Activated CD4-positive, alpha-beta T cell treated with anti-CD3 and anti-CD28 coated beads for 48 hours (primary cell): ENCODE results near the gene RAD51B.
A peak's percentile ranks its signal among the peaks of the same experiment; 100 is the strongest.

ENCODE experiments used
- DNase-seq: peaks from one replicate; pipeline ENCODE4 v3.0.0-alpha.2; 2020

The RAD51B gene

DNA sequence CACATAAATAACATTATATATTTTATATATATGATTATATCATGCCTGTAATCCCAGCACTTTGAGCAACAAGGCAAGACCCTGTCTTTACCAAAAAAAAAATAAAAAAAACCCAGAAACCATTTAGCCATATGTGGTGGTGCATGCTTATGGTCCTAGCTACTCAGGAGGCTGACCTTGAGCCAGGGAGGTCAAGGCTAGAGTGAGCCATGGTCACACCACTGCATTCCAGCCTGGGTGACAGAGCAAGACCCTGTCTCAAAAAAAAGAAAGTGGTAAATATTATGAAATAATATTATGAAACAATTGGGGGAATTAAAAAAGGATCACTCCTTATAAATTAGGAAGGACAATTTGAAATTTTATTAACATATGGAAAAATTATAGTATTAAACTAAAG lies 16.0 kb downstream of the RAD51B start:
- no peak for DNase-seq

DNA sequence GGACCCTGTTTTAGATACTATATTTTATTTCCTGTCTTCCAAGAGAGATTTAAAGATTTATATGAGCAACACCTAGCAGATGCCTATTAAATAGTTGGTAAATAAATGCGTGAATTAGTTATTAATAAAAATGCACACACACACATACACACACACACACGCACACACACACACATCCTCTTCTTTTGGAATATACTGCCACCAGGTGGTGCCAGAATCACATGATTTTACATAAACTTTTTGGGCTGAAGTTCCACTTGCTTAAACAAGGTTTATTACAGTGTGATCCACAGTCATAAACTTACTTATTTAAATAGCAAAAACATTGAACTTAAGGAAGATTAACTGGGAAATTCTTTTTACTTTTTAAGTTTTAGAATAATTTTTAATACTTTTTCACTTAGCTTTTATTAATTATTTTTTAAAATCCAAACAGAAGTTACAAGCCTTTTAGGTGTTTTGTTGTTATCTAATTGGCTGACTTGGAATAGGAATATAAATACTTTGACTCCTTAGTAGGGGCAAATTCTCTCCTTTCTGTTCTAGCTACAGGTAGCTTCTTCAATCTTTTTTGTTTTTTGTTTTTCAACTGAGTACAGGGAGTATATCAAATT lies 17.5 kb downstream of the RAD51B start:
- peak; percentile 61 for DNase-seq

DNA sequence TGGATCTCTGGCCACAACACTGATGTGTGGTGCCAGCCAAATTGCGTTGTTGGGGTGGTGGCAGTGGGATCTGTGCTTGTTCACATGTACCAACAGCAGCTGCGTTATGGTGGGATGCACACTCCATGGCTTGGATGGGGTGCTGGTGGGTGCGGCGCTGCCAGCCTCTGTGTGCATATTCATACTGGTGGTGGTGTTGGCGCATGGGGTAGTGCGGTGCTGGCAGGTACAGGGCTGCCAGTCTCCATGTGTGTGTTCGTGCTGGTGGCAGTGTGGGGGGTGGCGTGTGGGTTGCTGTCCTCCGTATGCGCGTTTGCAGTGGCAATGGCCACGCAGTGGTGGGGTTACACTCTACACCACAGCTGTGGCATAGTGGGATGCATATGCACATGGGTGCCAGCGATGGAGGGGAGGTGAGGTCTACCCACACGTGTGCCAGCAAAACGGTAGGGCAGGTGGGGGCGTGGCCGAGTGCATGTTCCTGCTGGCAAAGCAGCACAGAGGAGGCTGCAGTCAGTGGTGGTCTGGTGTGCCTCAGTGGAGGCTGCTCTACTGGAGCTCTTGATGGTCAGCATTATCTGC lies 26.5 kb downstream of the RAD51B start:
- DNase-seq = no peak

DNA sequence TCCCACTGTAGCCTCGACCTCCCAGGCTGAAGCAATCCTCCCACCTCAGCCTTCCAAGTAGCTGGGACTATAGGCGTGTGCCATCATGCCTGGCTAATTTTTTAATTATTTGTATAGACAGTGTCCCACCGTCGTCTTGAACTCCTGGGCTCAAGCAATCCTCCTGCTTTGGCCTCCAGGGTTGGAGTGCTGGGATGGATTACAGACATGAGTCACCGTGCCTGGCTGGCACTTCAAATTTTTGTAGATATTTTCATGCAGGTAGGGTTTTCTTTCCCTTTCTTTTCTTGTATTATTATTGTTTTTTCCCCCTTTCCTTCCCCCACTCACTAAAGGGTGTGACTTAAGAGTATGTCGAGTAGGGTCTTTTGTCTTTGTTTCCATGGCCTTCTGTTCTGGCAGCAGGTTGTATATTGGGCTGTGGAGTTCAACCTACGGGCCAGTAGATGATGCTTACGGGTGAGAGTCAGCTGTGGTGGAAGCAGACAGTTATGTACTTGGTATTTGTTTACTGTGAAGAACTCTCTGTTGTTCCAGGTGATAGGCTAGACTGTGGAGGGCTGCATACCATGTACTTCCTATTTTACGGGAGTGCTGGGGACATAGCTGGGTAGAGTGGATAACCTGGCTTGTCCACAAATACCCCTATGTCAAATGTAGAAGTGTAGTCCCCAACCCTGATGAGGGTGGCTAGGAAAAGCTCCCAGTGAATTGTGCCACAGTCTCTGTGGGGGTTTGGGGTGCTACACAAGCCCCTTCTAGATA lies 30.7 kb downstream of the RAD51B start:
- DNase-seq = no peak

DNA sequence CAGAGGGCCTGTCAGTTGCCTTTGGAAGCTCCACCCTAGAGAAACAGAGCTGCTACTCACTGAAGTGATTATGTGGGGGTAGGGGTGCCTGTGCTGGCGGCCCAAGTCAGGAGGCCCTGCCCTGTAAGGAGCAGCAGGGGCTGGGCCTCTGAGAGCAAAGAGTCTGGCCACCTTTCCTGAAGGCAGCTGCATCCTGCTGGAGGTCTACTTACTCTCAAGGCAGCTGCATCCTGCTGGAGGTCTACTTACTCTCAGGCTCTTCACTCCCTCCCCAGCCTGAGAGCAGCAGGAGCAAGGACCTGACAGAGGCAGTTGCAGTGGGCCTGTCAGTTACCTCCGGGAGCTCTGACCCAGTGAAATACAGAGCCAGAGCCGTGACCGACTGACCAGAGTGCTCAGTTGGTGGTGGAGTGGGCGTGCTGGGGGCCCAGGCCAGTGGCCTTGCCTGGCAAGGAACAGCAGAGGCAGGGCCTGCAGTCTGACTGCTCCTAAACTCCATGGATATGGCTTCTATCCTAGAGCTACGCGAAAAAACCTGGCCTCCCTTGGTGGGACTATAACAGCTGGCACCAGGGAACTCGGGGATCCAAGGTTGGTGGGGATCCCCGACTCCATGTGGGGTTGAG lies 32.3 kb downstream of the RAD51B start:
- DNase-seq = no peak

DNA sequence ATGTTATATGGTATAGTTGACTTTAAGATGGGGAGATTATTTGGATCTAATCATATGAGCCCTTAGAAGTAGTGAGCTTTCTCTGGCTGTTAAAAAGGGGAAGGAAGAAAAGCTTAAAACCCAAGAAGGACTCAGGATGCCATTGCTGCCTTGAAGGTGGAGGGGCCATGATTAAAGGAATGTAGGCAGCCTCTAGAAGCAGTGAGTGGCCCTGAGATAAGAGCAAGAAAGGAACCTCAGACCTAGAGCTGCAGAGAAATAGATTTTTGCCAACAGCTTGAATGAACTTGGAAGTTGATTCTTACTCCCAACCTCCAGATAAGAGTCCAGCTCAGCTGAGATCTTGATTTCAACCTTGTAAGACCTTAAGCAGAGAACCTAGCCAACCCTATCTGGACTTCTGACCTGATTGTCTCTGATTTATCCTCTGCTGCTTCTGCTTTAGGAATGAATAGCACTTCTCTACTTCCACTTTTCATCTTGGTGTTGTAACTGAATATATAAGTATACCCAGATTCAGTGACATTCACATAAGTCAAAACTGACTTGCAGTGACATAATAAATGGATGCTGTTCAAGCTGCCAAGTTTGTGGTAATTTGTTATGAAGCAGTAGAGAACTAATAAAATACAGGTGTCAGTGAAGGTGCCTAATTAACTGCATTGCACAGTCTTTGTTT lies 33.5 kb downstream of the RAD51B start:
- no peak for DNase-seq

DNA sequence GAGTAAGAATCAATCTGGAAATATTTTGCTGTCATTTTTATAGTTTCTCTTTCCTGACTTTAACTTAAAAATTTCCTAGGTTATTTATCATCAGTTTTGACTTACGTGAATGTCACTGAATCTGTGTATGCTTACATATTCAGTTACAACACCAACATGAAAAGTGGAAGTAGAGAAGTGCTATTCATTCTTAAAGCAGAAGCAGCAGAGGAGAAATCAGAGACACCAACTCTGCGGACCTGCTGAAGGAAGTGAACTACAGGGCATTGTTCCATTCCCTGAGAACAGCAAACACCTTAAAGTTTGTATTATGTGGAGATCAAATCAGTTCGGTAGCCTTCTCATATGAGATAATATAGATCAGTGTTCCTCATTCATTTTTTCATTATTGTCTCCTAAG lies 34.1 kb downstream of the RAD51B start:
- DNase-seq = no peak

DNA sequence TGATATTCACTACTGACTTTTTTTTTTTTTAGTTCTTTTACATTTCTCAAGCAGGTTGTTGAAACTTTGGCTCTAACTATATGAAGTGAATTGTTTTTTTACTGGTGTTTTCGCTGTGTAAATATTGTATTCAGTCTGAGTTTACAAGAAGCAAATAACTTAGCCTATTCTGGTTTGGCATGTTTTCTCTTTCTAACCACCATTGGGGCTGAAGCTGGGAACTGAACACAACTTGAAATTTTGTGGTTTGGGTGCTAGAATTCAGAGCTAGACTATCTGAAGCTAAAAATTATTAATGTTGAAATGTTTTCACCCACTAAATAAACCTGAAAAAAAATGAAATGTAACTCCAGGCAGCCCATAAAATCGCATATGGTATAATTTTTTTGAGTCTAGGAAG lies 37.2 kb downstream of the RAD51B start:
- no peak for DNase-seq

DNA sequence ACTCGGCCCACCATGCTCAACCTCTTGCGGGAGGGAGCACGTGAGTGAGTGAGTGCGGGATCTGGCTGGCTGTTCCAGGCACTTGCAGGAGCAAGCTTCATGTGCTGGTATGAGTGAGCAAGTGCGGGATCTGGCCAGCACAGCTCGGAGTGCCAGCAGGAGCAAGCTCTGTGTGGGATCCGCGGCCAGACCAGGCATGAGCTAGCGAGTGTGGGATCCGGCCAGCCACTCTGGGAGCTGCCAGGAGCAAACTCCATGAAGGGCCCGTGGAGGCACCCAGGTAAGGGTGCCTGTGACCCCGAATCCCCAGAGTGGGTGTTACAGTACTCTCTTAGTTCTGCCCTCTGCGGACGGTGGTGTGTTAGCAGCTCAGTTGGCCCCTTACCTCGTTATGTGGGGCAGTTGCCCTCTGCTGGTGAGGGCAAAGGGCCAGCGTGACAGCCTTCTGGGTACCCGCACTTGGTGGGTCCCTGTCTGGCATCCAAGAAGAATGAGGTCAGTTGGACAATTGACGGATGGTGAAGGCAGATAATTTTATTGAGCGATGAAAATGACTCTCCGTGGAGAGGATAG lies 38.3 kb downstream of the RAD51B start:
- DNase-seq = no peak

DNA sequence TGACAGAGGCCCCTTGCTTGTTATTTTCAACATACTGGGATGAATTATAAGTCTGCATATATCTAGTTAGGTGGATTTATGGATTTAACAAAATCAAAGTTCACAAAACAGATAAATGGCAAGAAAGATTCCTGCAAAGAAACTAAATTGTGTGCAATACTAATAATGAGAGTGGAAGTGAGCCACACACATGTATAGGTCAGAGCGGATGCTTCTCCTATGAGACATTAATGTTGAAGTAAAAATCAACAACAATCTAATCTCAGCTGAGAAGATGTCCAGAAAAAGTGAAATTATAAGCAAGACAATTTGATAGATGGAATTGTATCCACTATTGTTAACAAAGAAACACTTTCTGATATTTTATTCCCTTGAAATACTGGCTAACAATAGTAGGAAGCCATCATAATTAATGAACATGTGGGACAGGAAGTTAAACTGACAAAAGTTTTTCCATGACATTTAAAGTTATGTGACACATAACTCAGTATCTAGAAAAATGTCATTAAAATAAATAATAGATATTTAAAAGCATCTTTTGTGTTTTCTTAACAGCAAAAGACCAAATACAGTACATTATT lies 39.7 kb downstream of the RAD51B start:
- no peak for DNase-seq

DNA sequence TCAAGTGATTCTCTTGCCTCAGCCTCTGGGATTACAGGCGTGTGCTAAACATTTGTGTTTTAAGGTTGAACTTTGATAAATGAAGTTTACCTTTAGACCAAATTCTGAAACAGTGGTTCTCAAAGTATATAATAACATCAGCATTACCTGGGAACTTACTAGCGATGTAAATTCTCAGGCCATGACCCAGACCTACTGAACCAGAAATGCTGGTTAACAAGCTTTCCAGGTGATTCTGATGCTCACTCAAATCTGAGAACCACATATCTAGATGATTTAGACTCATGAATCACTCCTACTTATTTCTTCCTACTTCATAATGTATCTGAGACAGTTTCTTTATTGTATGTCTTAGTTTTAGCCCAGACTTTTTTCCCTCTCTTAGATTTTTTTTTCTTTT lies 43.6 kb downstream of the RAD51B start:
- no peak for DNase-seq

DNA sequence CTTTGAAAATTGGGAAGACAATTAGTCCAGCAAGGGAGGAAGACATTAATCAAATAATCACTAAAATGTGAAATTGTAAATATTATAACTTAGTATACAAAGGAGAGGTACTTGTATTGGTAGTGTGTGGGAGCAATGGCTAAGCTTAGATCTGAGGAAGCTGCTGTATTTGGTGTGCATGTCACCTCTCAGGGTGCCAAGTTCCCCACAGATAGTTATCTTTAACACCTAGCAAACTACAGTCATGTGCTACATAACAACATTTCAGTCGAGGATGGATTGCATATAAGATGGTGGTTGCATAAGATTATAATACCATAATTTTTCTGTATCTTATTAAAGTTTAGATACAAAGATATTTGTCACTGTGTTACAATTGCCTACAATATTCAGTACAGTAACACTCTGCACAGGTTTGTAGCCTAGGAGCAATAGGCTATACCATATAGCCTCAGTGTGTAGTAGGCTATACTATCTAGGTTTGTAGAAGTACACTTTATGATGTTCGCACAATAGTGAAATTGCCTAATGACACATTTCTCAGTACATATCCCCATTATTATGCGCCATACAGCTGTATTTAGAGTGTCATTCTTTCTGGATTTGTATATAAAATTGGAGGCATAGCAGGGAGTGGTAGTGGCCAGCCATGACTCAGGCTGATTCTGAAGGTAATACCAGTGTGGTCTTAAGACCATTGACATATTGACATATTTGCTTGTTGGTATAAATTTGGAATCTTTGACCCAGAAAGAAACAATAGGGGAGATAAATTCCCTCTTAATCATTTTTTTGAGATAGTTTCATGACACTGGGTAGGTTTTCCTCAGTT lies 55.8 kb downstream of the RAD51B start:
- no peak for DNase-seq

DNA sequence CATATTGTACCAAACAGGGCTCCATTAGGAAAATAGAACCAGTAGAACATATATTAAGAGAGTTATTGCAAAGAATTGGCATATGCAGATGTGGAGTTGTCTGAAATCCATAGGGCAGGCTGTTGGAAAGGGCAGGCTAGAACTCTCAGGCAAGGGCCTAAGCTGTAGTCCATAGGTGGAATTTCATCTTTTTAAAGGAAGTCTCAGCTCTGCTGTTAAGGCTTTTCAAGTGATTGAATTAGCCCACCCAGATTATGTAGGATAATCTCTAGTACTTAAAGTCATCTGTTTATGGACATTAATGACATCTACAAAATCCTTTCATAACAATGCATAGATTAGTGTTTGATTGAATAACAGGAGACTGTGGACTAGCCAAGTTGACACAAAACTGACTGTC lies 59.4 kb downstream of the RAD51B start:
- DNase-seq = no peak

DNA sequence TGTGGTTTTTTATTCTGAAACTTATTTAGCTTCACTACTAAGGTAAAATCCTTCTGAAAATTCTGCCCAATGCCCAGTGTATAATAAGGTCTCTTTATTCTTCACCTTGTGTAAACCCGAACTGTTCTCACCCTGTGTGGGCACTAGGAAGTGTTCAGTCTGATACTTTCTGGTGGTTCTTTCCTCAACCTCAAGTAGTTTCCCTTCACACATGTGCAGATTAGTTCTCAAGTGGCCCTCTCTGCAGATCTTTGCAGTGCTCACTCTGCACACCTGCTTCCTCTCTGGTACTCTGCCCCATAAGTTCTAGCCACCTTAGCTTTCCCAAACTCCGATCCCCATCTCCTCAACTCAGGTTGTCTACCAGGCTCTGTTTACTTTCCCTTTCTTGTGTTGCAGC lies 61.6 kb downstream of the RAD51B start:
- peak; percentile 4 for DNase-seq

DNA sequence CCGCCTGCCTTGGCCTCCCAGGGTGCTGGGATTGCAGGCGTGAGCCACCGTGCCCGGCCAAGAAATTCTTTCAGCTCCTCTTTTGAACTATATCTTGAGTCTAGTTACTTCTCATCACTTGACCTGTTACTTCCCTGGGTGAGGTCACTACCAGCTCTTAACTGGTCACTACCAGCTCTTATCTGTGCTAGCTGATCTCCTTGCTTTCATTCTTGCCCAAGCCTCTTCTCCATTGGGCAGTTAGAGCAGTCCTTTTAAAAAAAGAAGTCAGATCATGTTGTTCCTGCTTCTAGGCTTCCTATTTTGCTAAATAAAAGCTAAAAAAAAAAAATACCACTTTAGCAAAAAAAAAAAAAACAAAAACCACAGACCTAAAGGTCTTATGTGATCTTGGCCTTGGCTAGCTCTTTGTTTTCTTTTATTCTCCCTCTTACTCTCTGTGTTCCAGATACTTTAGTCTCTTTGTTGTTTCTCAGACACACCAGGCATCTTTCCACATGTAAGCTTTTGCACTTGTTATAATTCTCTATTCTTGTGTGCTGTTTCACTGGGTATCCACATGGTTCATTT lies 63.5 kb downstream of the RAD51B start:
- no peak for DNase-seq

DNA sequence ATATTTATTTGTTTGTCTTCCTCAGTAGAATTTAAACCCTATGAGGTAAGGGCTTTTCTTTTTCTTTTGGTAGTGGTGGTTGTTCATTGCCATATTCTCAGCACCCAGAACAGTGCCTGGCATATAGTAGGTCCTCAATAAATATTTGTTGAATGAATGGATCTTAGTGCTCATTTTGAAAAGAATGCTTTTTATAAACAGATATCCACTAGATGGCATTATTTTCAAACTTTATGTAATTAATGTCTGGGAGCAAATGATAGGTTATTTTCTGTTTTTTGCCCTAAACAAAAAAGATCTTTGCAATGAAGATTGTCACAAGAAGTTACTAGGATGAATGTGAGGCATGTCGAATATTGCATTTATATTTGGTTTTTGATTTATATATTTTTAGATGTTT lies 64.1 kb downstream of the RAD51B start:
- DNase-seq = no peak

DNA sequence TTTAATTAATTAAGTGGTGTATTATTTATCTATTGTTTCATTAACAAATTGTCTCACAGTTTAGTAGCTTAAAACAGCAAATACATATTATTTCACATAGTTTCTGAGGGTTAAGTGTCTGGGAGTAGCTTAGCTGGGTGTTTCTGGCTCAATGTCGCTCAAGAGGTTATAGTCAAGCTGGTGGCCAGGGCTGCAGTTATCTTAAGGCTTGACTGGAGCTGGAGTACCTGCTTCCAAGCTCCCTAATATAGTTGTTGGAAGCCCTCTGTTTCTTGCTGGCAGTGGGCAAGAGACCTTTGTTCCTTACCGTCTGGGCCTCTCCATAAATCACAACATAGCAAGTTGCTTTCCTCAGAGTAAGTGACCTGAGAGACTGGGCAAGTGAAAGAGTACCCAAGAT lies 66.6 kb downstream of the RAD51B start:
- no peak for DNase-seq

DNA sequence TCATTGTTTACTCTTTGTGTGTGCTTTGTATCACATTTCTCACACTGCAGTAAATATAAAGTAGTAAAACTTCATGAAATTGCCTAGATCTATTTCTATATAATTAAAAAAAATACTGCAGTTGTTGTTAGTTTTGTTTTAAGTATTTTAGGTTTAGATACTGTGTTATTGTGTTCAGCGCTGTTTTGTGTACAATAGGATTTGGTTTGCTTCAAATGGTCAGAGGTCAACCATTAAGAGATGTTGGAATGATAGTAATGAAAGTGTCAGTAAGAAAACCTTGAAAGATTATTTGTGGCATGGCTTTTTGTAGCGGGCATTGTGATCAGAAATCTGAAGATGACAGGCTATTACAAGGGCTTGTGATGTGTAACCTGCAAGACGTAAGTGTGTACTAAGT lies 67.9 kb downstream of the RAD51B start:
- no peak for DNase-seq

DNA sequence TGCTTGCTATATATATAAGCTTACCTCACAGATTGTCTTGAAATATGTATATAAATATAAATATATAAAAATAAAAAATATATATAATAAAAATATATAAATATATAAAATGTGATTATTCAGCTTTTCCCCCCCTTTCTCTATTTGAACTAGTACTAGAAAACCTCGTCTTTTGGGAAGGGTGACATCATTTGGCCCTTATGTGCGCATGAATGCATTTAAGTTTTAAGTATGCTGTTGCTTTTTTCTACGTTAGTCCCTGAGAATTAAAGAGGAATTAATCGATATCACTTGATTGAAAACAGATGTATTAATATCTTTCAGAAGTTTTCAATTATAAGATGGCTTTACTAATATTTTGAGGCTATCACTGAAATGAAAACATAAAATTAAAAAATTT lies 69.9 kb downstream of the RAD51B start:
- no peak for DNase-seq

DNA sequence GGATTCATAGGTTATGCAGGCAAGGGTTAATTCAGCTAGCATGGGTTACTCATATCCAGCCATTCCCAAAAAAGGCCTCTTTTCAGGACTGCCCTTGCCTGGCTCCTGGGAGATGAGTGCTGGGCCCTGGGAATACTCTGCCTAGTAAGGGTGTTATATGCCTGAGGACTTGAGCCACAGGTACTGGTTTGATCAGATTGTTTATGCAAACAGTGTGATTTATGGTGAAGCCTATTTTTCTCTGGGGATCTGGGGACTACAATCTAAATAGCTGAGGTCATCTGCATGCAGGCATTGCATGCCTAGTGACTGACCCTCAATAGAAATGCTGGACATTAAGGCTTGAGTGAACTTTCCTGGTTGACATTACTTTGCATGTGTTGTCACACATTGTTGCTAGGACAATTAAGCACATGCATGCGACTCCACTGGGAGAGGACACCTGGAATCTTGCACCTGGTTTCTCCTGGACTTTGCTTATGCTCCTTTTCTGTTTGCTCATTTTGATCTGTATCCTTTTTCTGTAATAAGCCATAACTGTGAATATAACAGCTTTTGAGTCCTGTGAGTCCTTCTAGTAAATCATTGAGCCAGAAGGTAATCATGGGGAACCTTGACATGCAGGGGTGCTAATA lies 73.0 kb downstream of the RAD51B start:
- DNase-seq = no peak

DNA sequence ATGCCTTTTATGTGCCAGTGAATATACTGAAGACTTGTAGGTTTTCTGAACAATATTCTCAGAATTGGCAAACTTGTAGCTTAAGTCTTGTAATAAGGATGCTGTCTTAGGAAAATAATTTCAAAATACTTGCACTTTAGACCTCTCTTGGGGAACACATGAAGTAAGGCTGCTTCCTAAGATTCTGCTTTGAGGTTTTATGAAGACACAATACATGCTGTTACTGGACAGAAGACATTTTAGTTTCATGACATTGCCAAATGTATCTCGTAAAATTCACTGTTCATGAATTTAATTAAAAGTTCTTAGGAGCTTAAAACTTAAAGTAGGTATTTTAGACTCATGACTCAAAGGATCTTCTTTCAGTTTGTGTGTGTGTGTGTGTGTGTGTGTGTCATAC lies 80.7 kb downstream of the RAD51B start:
- DNase-seq = no peak
